GM18508 (cell line): ENCODE data around the gene LMF1.

Experiments used
- ATAC-seq: cut with Tn5 transposase; IDR thresholded peaks from one replicate; pipeline ENCODE4 v1.9.1; 2021; ENCODE audit warnings: moderate number of reproducible peaks; ENCODE audit not compliant: insufficient read depth, unreplicated experiment

LMF1 gene

DNA sequence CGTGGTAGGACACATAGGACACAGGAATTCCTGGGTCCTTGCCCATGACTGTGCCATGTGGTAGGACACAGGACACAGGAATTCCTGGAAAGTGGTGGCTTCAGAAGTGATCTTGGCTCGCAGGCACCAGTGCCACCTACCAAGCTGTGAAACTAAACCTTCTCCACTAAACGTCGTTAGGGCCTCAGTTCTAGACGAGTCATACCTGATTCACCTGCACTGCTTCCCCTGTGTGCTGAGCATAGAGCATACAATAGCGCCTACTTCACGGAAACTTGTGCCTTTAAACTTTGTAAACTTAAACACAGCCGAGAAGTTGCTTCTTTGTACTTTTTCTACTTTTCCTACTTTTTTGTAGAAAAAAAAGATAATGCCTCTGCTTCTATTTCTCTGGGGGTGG lies 15.6 kb upstream of the LMF1 start:
- no peak for ATAC-seq

DNA sequence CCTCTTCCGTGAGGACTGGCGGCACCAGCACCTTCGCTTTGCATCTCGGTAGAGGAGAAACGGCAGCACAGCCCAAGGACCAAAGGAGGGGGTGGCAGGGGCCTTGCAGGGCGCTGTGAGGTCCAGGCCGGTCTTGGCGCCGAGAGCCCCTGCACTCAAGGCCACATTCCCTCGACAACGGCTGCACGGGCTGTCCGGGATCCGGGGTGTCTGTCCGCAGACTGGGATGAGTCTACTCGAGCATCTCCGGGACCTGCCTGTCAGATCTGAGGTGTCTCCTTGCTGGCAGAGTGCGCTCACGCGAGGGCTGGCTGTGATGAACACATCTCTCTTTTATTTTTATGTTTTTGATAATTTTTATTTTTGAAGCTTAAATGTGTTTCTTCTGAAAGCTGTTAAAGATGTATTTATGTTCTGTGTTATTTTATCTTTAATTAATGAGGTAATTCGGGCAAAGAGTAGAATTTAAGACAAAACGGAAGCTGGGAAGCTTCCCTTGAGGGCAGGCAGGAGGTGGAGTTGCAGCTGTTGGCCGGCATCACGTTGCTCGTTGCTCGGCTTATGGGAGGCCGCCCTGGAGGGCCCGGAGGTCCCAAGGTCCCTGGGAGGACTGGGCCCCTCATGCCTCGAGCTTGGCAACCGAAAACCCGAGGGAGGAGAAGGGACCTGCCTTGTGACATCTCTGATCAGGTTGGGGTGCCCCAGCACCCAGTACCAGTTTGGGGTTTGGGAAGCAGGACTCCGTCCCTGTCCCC lies 15.0 kb upstream of the LMF1 start:
- no peak for ATAC-seq

DNA sequence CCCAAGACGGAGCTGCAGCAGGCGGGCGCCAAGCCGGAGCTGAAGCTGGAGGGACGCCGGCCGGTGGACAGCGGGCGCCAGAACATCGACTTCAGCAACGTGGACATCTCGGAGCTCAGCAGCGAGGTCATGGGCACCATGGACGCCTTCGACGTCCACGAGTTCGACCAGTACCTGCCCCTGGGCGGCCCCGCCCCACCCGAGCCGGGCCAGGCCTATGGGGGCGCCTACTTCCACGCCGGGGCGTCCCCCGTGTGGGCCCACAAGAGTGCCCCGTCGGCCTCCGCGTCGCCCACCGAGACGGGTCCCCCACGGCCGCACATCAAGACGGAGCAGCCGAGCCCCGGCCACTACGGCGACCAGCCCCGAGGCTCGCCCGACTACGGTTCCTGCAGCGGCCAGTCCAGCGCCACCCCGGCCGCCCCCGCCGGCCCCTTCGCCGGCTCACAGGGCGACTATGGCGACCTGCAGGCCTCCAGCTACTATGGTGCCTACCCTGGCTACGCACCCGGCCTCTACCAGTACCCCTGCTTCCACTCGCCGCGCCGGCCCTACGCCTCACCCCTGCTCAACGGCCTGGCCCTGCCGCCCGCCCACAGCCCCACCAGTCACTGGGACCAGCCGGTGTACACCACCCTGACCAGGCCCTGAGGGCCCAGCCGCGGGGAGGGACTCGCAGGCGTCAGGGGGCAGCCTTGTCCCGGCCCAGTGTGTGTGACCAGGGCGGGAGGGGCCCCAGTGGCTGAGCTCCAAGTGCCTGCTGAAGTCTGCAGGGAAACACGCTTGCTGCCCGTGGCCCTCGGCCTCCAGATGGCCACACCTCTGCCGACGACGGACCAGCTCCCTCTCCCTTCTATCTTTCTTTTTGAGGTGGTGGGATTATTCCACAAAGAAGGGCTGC lies 14.2 kb upstream of the LMF1 start:
- ATAC-seq, result no peak

DNA sequence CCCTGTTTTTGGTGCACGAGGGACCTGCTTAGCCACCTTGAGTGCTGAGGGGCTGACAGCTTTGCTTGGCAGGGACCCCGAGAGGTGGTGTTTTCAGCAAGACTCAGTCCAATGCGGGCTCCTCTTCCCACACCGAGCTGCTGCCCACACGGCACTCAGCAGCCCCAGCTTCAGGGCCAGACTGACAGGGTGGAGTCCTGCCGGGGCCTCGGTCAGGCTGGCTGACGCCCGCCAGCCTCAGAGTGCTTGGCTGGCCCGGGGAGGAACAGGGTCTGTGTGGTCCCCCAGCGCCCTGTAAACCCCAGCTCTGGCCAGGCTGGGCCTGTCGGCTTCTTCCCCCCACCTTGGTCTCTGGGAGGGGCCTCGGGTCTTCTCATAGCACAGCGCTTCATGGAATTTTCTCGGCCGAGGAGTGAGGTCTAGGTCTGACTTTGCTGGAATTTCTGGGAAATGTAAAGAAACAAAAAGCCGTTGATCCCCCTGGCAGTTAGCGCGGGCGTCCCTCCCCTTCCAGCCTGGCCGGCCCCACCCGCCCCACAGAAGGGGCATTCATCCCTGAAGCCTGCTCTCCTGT lies 13.4 kb upstream of the LMF1 start:
- ATAC-seq, result no peak

DNA sequence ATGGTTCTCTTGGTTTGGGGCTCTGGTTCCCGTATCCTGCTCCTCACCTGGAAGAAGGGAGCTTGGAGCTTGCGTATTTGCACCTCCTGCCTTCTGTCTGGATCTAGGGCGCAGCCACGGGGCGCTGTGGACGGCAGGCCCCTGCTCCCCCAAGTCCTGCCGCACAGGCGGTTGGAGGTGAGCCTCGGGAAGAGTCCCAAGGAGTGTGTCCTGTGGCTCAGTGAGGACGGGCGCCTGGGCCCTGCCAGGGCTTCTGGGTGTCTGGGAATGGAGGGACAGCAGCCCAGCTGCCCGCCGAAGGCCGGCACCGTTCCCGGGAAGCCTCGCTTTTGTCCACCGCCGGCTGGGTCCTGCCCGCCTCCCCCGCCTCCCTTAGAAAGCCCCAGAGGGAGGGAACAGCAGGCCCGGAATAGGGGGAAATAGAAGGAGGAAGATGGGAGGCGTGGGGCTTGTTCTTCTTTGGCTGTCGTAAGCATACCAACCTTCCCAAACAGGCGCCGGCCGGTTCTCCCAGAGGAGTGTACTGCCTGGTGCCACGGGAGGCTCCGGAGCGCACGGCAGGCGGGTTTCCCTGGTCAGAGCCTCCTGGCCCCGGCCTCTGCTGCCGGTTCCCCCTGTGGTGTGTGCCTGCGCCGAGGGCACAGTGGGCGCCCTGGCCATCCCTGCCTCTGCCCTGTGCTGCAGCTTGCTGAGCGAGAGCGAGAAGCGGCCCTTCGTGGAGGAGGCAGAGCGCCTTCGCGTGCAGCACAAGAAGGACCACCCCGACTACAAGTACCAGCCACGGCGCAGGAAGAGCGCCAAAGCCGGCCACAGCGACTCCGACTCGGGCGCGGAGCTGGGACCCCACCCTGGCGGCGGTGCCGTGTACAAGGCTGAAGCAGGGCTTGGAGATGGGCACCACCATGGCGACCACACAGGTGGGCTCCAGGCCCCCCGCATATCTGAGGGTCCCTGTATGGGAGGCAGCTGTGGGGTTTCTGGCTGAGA lies 12.6 kb upstream of the LMF1 start:
- no peak for ATAC-seq

DNA sequence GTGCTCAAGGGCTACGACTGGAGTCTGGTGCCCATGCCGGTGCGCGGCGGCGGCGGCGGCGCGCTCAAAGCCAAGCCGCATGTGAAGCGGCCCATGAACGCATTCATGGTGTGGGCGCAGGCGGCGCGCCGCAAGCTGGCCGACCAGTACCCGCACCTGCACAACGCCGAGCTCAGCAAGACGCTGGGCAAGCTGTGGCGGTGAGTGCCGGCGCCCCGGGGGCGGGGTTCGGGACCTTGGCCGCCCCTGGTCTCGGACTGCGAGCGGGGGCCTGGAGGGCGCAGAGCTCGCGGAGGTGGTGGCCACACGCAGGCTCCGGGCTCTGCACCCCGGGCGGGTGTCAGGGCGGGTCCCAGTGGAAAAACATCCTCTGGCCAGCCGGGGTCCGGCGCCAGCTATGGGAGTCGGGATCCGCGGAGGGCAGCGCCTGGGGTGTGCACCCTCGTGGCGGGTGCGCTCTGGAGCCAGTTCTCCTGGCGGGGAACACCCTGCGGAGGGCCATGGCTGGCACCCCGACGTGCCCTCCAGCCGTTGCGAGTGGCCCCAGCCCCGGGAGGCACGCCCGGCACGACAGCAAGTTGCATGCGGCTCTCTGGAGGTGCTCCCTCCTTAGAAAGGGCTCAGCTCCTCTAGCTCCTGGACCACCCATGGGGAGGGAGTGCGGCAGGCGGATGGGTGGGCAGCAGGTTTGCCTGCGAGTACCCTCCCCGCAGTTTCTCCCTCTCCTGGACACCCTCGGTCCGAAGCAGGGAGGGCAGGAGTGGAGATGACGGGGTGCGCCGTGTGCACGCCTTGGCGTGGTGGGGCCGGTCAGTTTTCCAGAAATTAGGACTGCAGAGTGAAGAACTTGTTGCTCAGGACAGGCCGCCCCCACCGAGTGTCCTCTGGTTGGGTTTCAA lies 11.6 kb upstream of the LMF1 start:
- no peak for ATAC-seq

DNA sequence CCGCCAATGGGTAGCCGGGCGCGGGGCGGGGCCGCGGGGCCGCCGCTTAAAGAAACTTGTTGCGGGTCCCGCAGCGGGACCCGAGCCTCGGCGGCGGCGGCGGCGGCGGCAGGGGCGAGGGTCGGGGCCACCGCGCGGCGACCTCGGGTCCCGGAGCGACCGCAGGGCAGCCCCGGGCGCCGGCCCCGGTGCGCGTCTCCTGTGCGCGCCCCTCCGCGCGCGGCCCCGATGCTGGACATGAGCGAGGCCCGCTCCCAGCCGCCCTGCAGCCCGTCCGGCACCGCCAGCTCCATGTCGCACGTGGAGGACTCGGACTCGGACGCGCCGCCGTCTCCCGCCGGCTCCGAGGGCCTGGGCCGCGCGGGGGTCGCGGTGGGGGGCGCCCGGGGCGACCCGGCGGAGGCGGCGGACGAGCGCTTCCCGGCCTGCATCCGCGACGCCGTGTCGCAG lies 10.9 kb upstream of the LMF1 start, which contains the start of gene SOX8:
SOX8 (plus strand) TSS at position 76 of the 450 bp plus-strand sequence; CDS start at position 229, 153 bp downstream.
- no peak for ATAC-seq

DNA sequence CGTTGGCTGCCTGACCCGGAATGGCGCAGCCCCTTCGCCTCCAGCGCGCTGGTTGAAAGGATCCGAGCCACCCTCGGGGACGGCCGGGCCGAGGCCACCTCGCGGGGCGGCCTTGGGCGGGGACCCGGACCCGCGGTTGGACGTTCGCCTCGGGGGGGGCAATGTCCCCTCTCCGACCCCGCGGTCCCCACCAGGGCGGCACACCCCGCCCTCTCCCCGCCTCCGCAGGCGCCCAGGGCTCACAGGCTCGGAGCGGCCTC lies 9.7 kb upstream of the LMF1 start:
- no peak for ATAC-seq

DNA sequence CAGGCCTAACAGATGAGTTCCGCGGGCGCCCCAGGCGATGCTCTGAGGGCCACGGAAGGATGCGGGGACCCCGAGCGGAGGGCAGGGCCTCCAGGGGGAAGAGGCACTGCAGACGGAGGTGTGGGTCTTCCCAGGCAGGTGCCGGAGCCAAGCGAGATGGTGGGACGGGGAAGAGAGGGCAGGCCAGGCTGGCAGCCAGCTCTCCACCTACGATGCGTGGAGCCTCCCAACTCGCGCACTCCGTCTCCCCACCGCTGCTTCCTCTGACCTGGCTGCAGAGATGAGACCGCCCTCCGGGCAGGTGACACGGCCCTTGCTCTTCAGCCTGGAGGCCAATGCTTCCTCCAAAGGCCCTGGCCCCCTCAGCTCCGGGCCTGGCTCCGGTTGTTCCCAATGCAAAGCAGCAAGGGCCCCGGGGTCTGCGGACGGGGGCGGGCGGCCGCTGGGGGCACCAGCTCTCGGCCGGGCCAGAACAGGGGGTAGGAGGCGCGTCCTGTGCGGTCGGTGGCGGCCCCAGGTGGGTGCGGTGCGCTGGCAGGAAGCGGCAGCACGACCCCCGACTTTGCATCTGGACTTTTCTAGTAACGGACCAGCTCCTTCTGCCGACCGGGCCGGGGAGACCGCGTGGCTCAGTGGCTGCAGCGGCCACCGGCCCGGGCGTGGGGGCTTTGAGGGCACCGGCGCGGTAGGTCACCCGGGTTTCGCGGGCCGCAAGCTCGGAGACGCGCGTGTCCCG lies 9.2 kb upstream of the LMF1 start:
- no peak for ATAC-seq

DNA sequence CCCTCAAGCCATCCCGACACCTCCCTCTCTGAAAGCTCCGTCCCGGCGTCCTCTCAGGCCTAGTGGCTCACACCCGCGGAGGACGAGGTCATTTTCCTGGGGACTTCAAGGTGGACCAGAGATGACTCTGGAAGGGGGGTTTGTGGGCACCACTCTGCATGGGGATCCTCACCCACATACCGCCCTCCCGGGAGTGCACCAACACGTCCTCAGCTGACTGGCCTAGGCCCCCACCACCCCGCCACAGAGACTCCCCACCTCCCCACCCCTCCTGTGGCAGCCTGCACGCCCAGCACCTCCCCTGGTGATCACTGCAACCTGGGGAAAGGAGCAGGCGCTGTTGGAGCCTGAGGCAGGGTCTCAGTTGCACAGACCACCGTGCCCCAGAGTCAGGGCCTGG lies 8.4 kb upstream of the LMF1 start:
- ATAC-seq, result no peak

DNA sequence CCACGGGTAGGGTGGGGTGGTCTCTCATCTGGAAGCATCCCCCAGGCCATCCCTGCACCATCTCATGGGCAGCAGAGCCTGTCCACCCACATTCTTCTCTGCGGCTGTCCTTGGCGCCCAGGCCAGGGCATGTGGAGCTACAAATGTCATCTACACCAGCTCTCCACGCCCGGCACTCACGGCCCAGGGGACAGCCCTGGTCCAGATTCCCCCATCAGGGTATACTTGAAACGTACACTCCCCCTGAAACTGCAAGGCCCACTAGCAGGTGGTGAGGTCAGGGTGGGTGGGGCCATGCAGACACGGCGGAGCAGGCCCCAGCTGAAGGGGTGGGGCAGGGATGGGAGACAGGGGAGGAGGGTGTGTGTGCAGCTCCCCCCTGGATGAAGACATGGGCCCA lies 7.6 kb upstream of the LMF1 start:
- ATAC-seq, result no peak

DNA sequence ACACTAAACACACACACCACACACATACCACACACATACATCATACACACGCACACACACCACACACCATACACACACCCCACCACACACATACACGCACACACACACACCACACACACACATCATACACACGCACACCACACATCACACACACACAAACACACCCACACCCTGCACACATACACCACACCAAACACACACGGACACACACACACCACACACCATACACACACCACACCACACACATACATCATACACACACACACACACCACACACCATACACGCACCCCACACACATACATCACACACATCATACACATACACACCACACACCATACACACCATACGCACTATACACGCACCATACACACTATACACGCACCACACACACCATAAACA lies 7.1 kb upstream of the LMF1 start:
- no peak for ATAC-seq

DNA sequence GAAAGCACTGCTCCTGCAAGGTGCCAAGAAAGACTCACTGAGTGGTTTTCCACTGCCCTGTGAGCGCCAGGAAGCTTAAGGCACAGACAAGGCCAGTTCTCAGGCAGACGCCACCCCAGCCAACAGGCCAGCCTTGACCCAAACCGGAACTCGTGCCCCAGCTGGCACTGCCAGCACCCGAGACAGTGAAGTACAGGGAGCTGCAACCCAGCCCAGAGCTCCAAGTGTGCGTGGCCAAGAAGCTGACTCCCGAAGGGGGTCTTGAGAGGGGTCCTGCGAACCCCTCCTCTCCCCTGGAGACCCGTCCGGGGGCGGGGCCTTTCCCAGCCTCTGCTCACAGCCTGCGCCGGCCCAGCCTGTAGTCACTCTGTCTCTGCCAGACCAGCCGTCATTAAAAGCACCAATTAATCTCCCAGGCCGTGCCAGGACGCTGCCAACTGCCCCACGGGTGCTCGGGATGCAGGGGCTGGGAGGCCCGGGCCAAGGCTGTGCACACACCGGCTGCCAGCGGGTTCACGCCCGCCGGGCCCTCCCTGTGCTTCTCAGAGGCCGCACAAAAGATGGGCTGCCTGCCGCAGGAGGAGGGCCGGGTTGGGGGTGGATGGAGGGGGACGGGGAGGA lies 6.4 kb upstream of the LMF1 start:
- no peak for ATAC-seq

DNA sequence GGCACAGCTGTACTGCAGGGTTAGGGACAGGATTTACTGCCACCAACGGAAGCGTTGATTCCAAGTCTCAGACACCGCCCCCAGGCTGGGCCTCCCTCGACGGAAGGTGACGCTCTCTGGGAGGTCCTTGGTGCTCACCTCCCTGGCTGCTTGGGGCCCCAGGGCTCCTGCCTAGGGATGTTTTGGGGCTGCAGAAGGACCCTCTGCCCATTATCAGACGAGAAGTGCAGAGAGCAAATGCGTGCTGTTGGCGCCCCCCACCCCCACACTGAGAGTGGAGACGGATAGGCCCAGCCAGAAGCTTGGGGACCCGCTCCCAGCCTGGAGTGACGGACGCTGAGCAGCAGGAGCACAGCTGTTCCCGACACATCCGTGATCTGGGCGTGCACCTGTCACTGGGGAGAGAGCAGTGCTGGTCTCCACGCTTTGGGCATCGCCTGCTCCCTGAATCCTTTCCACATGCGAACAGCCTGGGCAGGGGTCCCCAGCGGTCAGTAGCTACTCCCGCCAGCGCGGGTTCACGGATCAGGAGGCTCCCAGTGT lies 5.7 kb upstream of the LMF1 start:
- no peak for ATAC-seq

DNA sequence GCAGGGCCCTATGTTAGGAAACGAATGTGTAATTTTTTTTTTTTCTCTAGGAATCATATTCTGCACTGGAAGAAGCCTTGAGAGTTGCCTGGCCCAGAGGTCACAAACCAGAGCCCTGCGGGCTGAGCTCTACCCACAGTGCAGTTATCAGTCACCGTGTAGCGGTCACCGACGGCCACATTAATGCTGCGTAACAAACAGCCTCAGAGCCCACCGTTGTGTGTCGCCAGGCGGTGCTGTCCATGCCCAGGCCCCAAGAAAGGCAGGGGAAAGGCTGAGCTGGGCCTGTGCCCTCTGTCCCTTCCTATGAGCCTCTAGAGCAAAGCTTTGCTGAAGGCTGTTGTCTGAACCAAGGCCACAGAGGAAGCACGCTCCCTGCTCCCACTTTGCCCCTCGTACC lies 4.5 kb upstream of the LMF1 start:
- no peak for ATAC-seq

DNA sequence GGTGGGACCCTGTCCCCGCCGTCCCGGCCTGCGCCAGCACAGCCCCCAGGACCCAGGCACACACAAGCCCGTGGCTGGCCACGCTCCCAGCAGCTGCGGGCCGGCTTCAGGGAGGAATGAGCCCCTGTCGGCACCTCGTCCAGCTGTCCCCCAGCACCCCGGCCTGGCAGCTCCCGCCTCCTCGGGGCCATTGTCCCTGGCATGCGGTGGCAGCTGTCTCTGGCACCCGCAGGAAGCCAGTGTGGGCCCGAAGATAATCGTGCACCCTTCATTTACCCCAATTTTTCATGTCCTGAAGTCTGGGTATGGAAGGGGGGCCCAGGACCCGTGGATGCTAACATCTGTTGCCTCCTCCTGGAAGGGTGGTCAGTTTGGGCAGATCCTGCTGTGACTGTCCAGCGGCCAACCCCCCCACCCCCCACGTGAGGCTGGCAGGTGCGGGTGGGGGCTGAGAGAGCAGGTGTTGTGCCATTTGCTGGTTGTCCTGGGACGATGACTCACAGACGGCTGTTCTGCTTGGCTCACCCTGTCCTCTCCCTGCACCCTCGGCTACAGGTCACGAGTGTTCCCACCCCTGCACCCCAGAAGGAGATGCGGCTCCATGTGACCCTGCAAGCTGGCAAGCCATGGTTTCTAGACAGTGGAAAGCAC lies 4.0 kb upstream of the LMF1 start:
- ATAC-seq, result no peak

DNA sequence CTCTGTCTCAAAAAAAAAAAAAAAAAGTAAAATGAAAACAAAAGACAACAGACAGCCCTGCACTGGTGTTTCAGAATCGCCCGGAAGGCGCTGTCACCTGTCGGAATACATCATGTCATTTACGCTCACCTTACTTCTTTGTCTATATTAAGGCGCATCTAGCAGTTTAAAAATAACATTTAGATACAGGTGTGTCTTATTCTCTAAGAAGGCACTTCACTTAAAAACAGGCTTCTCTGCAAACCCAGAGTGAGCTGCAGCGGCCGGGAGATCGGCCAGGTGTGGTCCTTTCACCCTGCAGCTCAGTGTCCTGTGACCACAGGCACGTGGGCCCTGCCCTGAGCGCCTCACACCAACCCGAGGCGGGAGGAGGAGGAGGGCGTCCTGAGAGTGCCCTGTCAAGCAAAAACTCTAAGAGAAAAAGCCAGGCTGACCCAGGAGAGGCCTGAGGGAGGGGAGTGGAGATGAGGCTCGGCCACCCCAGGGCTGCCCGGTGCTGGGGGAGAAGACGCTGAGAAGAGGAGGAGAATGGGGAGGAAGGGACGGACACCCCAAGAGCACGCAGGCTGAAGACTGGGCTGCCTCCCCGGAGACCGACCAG lies 3.3 kb upstream of the LMF1 start:
- no peak for ATAC-seq
